Upper lobe of right lung (tissue), 1 donor: ENCODE measurements around the gene PLB1. TPM values are rescaled to one million over a fixed set of nuclear protein-coding genes. Genes with fewer than 3 reads are reported as not detected.

Experiments
- ATAC-seq: fragments of 200-7000 bp; cut with Tn5 transposase; one replicate; pipeline ENCODE4 v1.9.1; 2020; ENCODE audit warnings: mild to moderate bottlenecking, moderate library complexity
- DNase-seq: peaks from one replicate; pipeline ENCODE4 v3.0.0-alpha.2; 2020
- H3K27ac ChIP-seq: fragments of 200-600 bp; one replicate; pipeline ENCODE4 v1.8.0; 2022
- H3K27me3 ChIP-seq: fragments of 200-600 bp; one replicate; pipeline ENCODE4 v1.8.0; 2022; ENCODE audit warnings: mild to moderate bottlenecking
- H3K36me3 ChIP-seq: fragments of 200-600 bp; one replicate; pipeline ENCODE4 v1.8.0; 2022
- H3K4me1 ChIP-seq: fragments of 200-600 bp; one replicate; pipeline ENCODE4 v1.8.0; 2022
- H3K4me3 ChIP-seq: fragments of 200-600 bp; one replicate; pipeline ENCODE4 v1.8.0; 2022; ENCODE audit warnings: mild to moderate bottlenecking
- H3K9me3 ChIP-seq: fragments of 200-600 bp; one replicate; pipeline ENCODE4 v1.8.0; 2022
- intact Hi-C: fragments of 100-400 bp; cut with DNase I; formaldehyde crosslinking; loops from one replicate; pipeline ENCODE4 v1.11.0; 2022
- total RNA-seq: library from RNA; stranded (reverse); fragmentation: NEBNext Ultra II Directional; extraction: Animal tissue kit (Norgen Biotek cat#: 25700); gene quantifications from one replicate; pipeline ENCODE4 v1.2.1, GENCODE V29; 2021
- TF ChIP-seq, protein P1 (sequence below): fragments of 200-600 bp; IDR thresholded peaks from one replicate; pipeline ENCODE4 v1.8.0; 2022; ENCODE audit warnings: antibody characterized with exemption
- donor health status: DM: no; HTN: yes; CAD: no; lungs with severe emphysema.

Gene PLB1
- total RNA-seq, 1 donor from 2014 or later, result 4.2 TPM

DNA sequence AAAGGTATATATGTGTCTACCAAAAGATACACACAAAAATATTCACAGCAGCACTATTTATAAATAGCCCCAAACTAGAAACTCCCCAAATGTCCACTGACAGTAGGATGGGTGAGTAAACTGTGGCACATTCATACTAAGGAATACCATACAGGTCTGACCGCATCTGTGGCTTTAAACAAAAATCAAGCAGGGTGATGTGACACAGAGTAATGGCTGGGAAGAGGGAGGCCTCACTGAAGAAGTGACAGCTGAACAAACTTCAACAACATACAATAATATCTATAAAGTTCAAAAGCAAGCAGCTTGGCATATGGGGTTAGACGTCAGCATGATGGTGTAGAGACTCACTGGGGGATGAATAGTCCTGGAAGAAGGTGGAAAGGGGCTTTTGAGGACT lies 140.6 kb downstream of the PLB1 start:
- intact Hi-C loops, result no loop called here
- peak overlapping the region; percentile 81 for H3K27ac ChIP-seq
- no peak for DNase-seq

GRCh38 chr2:28637066-28638047 lies 141.5 kb downstream of the PLB1 start:
- no peaks in the 10 kb centered on the region for H3K9me3 ChIP-seq
- ATAC-seq (no peak), DNase-seq (no peak)
- H3K4me3 ChIP-seq, result no peak overlapping the region
- H3K27ac ChIP-seq, result peak overlapping the region; percentile 81
- intact Hi-C loops, result no loop called here
- H3K27me3 ChIP-seq, result no peaks in the 10 kb centered on the region
- H3K36me3 ChIP-seq, result no peaks in the 10 kb centered on the region
- peaks cover 17% of the 10 kb centered on the region for H3K4me1 ChIP-seq
- TF ChIP-seq, protein P1, sequence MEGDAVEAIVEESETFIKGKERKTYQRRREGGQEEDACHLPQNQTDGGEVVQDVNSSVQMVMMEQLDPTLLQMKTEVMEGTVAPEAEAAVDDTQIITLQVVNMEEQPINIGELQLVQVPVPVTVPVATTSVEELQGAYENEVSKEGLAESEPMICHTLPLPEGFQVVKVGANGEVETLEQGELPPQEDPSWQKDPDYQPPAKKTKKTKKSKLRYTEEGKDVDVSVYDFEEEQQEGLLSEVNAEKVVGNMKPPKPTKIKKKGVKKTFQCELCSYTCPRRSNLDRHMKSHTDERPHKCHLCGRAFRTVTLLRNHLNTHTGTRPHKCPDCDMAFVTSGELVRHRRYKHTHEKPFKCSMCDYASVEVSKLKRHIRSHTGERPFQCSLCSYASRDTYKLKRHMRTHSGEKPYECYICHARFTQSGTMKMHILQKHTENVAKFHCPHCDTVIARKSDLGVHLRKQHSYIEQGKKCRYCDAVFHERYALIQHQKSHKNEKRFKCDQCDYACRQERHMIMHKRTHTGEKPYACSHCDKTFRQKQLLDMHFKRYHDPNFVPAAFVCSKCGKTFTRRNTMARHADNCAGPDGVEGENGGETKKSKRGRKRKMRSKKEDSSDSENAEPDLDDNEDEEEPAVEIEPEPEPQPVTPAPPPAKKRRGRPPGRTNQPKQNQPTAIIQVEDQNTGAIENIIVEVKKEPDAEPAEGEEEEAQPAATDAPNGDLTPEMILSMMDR, result no peak

More for the DNA sequence above, 140.6 kb downstream of the PLB1 start:
- H3K4me1 ChIP-seq, result peaks cover 17% of the 10 kb centered on the region
- no peak overlapping the region for H3K4me3 ChIP-seq
- no peak for ATAC-seq
- H3K36me3 ChIP-seq, result no peaks in the 10 kb centered on the region
- TF ChIP-seq, protein P1, result no peak
- no peaks in the 10 kb centered on the region for H3K27me3 ChIP-seq
- H3K9me3 ChIP-seq, result no peaks in the 10 kb centered on the region

DNA sequence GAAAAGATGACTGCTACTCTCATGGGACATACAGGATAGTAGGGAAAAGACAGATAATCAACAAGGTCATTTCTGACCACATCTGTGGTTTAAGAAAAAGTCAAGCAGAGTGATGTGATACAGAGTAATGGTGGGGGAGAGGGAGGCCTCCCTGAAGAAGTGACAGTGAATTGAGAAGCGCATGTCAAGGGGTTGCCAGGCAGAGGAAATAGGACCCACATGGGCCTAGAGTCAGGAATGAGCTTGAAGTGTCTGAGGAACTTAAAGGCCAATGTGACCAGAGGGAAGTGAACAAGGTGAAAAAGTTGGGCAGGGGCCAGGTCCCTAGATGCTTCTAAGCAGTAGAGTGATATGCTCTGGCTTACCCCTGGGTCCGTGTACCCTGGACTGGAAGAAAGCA lies 142.2 kb downstream of the PLB1 start:
- intact Hi-C loops, result no loop called here
- H3K9me3 ChIP-seq, result no peaks in the 10 kb centered on the region

DNA sequence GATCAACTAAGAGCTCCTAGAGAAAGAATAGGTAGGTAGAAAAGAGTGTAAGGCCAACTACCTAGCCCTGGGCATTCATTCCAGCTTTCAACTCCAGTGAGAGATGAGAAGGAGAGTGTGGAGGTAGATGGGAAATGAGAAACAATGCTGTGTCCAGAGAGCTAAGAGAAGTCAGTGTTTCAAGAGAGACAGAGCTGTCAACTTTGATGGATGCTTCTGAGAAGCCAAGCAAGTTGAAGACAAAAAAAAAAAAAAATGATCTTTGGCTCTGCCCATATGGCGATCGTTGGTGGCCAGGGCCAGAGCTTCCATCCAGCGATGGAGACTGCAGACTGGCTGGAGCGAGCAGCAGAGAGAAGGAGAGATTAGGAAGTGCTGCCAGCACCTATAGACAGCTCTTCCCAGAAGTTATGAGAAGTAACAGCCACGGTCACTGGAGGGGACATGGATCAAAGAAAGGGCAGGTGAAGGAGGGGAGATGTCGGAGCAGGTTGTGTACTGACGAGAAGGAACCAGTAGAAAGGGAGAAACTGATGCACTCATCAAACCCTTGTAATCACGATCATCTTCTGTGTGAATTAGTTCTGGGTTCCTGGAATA lies 143.3 kb downstream of the PLB1 start:
- ATAC-seq (no peak), DNase-seq (no peak)
- intact Hi-C loops, result no loop called here
- TF ChIP-seq, protein P1, result no peak
- H3K9me3 ChIP-seq, result no peaks in the 10 kb centered on the region
- no peaks in the 10 kb centered on the region for H3K36me3 ChIP-seq
- H3K4me1 ChIP-seq, result peaks cover 18% of the 10 kb centered on the region
- no peaks in the 10 kb centered on the region for H3K27me3 ChIP-seq
- no peak overlapping the region for H3K27ac ChIP-seq
- no peak overlapping the region for H3K4me3 ChIP-seq

More for the DNA sequence above, 142.2 kb downstream of the PLB1 start:
- TF ChIP-seq, protein P1, result no peak
- Histone ChIP-seq H3K4me3 (no peak overlapping the region), H3K36me3 (no peaks in the 10 kb centered on the region), H3K27ac (peak overlapping the region; percentile 66), H3K27me3 (no peaks in the 10 kb centered on the region), H3K4me1 (peaks cover 17% of the 10 kb centered on the region)
- no peak for ATAC-seq
- DNase-seq, result no peak

DNA sequence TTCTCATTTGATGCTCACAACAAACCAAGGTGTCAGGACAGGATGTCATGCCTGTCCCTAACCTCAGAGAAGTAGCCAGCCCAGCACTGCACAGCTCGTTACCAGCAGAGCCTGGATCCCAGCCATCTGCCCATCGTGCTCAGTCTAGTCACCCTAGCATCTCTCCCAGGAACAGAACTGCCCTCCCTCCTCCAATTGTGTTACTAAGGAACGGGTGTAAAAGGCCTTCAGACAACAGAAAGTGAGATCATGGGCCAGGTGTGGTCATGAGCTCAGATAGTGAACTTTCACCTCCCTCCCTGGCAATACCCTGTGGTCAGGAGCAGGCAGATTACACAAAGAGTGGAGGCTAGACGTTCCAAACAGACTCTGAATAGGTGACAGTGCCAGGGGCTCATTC lies 144.0 kb downstream of the PLB1 start:
- no peak for ATAC-seq
- H3K4me1 ChIP-seq, result peaks cover 17% of the 10 kb centered on the region
- H3K9me3 ChIP-seq, result no peaks in the 10 kb centered on the region
- H3K36me3 ChIP-seq, result no peaks in the 10 kb centered on the region
- no peaks in the 10 kb centered on the region for H3K27me3 ChIP-seq
- TF ChIP-seq, protein P1, result no peak
- H3K4me3 ChIP-seq, result no peak overlapping the region
- intact Hi-C loops, result no loop called here
- no peak overlapping the region for H3K27ac ChIP-seq
- no peak for DNase-seq
